Neuron (in vitro differentiated cells): Measurements from ENCODE around the gene NOC2L.
"Not testable (repeated sequence)": the region's sequence is repeated elsewhere in the genome, so short reads cannot be mapped to it uniquely, and the experiment has no call there.

Source experiments
- H2AFZ ChIP-seq: one replicate; pipeline ENCODE4 v1.6.1; 2013; ENCODE audit warnings: low read depth, mild to moderate bottlenecking, inconsistent platforms, low read length, moderate library complexity
- H3K27me3 ChIP-seq: one replicate; pipeline ENCODE4 v1.6.1; 2013; ENCODE audit warnings: low read length; ENCODE audit not compliant: insufficient read depth
- H3K36me3 ChIP-seq: one replicate; pipeline ENCODE4 v1.6.1; 2013; ENCODE audit warnings: low read length; ENCODE audit not compliant: insufficient read depth
- H3K4me1 ChIP-seq: one replicate; pipeline ENCODE4 v1.6.1; 2013; ENCODE audit warnings: low read length; ENCODE audit not compliant: insufficient read depth
- H3K4me3 ChIP-seq: 2 replicates; pipeline ENCODE4 v1.5.1; 2013; ENCODE audit warnings: mild to moderate bottlenecking, low read length, moderate library complexity
- H3K9me3 ChIP-seq: one replicate; pipeline ENCODE4 v1.6.1; 2013; ENCODE audit warnings: low read length

The NOC2L gene

DNA sequence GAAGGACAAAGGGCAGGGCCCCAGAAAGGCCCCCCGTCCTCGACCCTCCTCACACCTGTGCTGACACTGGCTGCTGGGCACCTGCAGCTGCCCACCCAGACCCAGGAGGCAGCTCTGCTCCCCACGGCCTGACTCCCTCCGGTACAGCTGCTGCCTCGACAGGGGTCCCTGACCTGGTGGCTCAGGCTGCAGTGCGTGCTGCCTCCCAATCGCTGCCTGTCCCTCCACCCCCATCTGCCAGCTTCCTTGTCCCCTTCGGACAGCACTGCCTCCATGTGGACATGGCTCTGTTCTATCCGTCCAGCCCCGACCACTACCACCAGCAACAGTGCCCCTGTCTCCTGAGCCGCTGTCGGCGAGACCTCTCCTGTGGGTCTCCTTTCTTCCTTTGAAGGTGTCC lies 4.1 kb downstream of the NOC2L start:
- Histone ChIP-seq H2AFZ (no peak overlapping the region), H3K9me3 (no peaks in the 10 kb centered on the region), H3K4me3 (no peak overlapping the region), H3K36me3 (peaks cover 67% of the 10 kb centered on the region), H3K4me1 (peaks cover 12% of the 10 kb centered on the region), H3K27me3 (no peaks in the 10 kb centered on the region)

- peaks cover 9% of the 10 kb centered on the region for H3K4me1 ChIP-seq
- H3K36me3 ChIP-seq, result peaks cover 77% of the 10 kb centered on the region
- no peaks in the 10 kb centered on the region for H3K9me3 ChIP-seq
- no peak overlapping the region for H3K4me3 ChIP-seq
- no peaks in the 10 kb centered on the region for H3K27me3 ChIP-seq
- H2AFZ ChIP-seq, result no peak overlapping the region
Observed at GRCh38 chr1:953524-954320, 5.3 kb downstream of the NOC2L start.

- Histone ChIP-seq H3K4me3 (no peak overlapping the region), H3K27me3 (no peaks in the 10 kb centered on the region), H3K36me3 (peaks cover 88% of the 10 kb centered on the region), H3K4me1 (peaks cover 4% of the 10 kb centered on the region), H3K9me3 (no peaks in the 10 kb centered on the region), H2AFZ (no peak overlapping the region)
Observed at GRCh38 chr1:952603-953002, 6.5 kb downstream of the NOC2L start.

- Histone ChIP-seq H3K9me3 (no peaks in the 10 kb centered on the region), H2AFZ (no peak overlapping the region), H3K36me3 (peaks cover 91% of the 10 kb centered on the region), H3K27me3 (no peaks in the 10 kb centered on the region), H3K4me3 (no peak overlapping the region), H3K4me1 (peaks cover under 1% of the 10 kb centered on the region)
Observed at GRCh38 chr1:952201-952600, 6.9 kb downstream of the NOC2L start.

DNA sequence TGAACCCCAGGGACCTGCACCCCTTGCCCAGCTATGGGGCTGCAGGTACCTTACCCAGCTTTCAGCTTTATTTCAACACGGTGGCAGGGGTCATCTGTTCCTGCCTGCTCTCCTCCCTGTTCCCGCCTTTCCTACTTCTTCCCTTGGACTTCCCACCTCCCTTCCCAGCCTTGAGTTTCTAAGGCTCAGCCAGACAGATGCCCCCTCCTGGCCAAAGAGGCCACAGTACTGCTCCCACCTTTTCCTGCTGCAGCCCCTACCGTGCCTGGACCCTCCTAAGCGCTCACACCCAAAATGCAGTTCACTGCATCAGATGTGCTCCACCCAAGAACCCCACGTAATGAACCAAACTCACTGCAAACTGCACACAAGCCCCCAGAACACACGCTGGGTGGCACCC lies 7.7 kb downstream of the NOC2L start:
- no peaks in the 10 kb centered on the region for H3K9me3 ChIP-seq
- H3K4me3 ChIP-seq, result no peak overlapping the region
- no peaks in the 10 kb centered on the region for H3K27me3 ChIP-seq
- H3K4me1 ChIP-seq, result no peaks in the 10 kb centered on the region
- H3K36me3 ChIP-seq, result peaks cover 91% of the 10 kb centered on the region
- no peak overlapping the region for H2AFZ ChIP-seq

DNA sequence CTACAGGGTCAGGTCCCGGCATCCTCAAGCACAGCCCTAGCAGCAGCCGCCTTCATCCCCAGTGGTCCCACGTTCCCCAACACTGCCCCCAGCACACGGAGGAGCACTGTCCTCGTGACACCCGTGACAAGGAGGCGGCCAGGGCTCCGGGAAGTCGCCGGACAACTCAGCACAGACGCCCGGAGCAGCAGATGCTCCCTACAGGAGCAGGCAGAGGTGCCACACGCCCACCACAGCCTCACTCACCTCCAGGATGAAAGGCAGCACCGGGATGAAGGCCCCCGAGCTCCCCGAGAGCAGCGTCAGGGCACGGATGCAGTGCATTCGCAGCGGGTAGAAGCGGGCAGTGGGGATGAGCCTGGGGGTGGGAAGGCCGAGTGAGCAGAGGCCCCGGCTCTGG lies 8.2 kb downstream of the NOC2L start:
- Histone ChIP-seq H2AFZ (no peak overlapping the region), H3K27me3 (no peaks in the 10 kb centered on the region), H3K4me3 (no peak overlapping the region), H3K36me3 (peaks cover 90% of the 10 kb centered on the region), H3K4me1 (no peaks in the 10 kb centered on the region), H3K9me3 (no peaks in the 10 kb centered on the region)

GRCh38 chr1:950268-950667 lies 8.8 kb downstream of the NOC2L start:
- peaks cover 89% of the 10 kb centered on the region for H3K36me3 ChIP-seq
- no peak overlapping the region for H2AFZ ChIP-seq
- H3K9me3 ChIP-seq, result no peaks in the 10 kb centered on the region
- no peaks in the 10 kb centered on the region for H3K27me3 ChIP-seq
- H3K4me3 ChIP-seq, result no peak overlapping the region
- H3K4me1 ChIP-seq, result no peaks in the 10 kb centered on the region

DNA sequence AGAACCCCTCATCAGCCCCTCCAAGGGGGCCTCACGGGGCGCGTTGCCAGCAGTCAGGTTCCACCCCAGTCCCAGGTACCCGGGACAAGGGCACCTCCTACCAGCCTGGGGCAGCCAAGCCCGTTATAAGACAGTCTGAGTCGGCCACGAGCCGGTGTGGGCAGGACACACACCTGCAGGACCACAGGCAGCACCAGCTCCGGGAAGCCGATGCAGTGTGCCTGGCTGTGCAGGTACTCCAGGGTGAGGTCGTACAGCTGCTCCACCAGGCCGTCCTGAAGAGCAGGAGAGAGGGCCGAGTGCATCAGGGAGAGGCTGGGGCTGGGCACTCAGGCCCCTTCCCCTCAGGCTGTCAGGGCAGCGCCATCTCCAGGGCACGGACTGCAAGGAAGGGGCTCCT lies 11.1 kb downstream of the NOC2L start:
- H3K4me3 ChIP-seq, result no peak overlapping the region
- H3K4me1 ChIP-seq, result peaks cover 16% of the 10 kb centered on the region
- peaks cover 72% of the 10 kb centered on the region for H3K36me3 ChIP-seq
- H3K27me3 ChIP-seq, result peaks cover 7% of the 10 kb centered on the region
- H2AFZ ChIP-seq, result no peak overlapping the region
- no peaks in the 10 kb centered on the region for H3K9me3 ChIP-seq

- H2AFZ ChIP-seq, H3K4me3 ChIP-seq, H3K9me3 ChIP-seq: not testable (repeated sequence)
- H3K4me1 ChIP-seq, result peaks cover 23% of the 10 kb centered on the region
- peaks cover 11% of the 10 kb centered on the region for H3K27me3 ChIP-seq
- peaks cover 61% of the 10 kb centered on the region for H3K36me3 ChIP-seq
Observed at GRCh38 chr1:946811-947210, 12.2 kb downstream of the NOC2L start.

GRCh38 chr1:945688-946556 lies 13.1 kb downstream of the NOC2L start:
- Histone ChIP-seq H3K4me1 (peaks cover 29% of the 10 kb centered on the region), H3K36me3 (peaks cover 55% of the 10 kb centered on the region), H3K27me3 (peaks cover 19% of the 10 kb centered on the region), H2AFZ (no peak overlapping the region), H3K9me3 (no peaks in the 10 kb centered on the region), H3K4me3 (no peak overlapping the region)

DNA sequence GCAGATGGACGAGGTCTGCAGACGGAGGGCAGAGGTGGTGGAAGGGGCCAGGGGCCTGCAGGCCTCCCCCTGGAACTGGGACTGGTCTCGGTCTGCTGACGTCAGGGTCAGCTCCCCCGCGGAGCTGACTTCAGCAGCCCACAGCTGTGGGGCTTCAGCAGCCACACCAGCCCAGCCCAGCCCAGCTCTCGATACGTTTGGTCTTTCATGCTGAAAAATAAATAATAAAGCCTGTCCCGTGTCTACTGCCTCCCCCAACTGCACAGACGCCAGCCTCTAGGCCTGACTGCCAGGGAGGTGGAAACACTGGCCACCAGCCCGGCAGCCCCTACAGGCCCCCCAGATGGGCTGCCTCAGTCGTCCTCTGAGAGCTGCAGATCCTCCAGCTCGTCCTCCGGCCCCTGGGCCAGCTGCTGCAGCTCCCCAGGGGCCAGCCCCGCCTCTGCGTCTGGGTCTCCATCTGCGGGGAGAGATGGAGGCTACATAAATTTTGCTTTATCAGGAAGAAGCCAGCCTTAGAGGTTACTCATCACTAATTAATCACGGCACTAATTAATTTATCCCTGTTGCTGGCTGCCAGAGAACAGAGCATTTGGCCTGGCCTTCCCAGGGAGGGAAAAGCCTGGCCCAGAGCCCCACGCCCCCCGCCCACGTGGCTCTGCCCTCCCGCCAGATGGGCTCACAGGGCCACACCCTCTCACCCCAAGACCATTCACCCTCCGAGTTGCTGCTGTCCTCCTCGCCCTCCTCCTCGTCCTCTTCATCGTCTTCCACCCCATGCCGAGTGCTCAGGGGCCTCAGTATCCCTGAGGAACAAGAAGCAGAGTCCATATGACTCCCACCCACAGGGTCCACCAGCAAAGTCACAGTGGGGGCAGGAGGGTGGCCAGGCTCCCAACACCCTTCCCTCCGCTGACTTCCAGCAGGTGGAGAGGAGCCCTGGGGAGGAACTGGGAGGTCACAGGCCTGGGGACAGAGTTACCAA lies 14.4 kb downstream of the NOC2L start:
- Histone ChIP-seq H3K36me3 (peaks cover 43% of the 10 kb centered on the region), H3K4me1 (peaks cover 39% of the 10 kb centered on the region), H3K4me3 (no peak overlapping the region), H3K9me3 (no peaks in the 10 kb centered on the region), H2AFZ (no peak overlapping the region), H3K27me3 (peaks cover 27% of the 10 kb centered on the region)

DNA sequence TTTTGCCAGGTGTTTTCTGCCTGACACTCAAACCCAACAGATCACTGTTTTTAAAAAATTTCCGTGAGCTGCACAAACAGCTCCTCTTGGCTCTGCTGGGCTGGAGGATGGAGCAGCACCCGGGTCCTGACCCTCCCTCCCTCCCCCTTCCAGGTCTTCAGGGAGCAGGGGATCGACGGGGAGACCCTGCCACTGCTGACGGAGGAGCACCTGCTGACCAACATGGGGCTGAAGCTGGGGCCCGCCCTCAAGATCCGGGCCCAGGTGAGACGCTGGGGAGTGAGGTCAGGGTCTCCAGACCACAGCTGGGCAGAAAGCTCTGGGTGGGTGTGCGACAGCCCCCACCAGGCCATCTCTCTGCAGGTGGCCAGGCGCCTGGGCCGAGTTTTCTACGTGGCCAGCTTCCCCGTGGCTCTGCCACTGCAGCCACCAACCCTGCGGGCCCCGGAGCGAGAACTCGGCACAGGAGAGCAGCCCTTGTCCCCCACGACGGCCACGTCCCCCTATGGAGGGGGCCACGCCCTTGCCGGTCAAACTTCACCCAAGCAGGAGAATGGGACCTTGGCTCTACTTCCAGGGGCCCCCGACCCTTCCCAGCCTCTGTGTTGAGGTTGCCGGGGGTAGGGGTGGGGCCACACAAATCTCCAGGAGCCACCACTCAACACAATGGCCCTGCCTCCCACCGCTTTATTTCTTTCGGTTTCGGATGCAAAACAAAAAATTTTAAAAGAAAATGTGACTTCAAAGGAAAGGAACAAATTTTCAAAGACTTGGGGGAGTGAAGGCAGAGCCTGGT lies 15.3 kb downstream of the NOC2L start:
- Histone ChIP-seq H3K9me3 (no peaks in the 10 kb centered on the region), H2AFZ (no peak overlapping the region), H3K4me3 (no peak overlapping the region), H3K36me3 (peaks cover 34% of the 10 kb centered on the region), H3K27me3 (peaks cover 36% of the 10 kb centered on the region), H3K4me1 (peaks cover 48% of the 10 kb centered on the region)
